HG03045 (cell line): Measurements from ENCODE around the gene NEURL3.
"Not testable (repeated sequence)": the region's sequence is repeated elsewhere in the genome, so short reads cannot be mapped to it uniquely, and the experiment has no call there.

Experiments used
- ATAC-seq: cut with Tn5 transposase; IDR thresholded peaks from one replicate; pipeline ENCODE4 v1.9.1; 2021; ENCODE audit warnings: mild to moderate bottlenecking, moderate library complexity; ENCODE audit not compliant: unreplicated experiment

Gene NEURL3

GRCh38 chr2:96508521-96509113 is 3.5 kb upstream of the NEURL3 start:
- no peak for ATAC-seq

- peak; percentile 45 for ATAC-seq
Measured at GRCh38 chr2:96507957-96508520, 2.9 kb upstream of the NEURL3 start.

GRCh38 chr2:96506907-96507240 is 1.7 kb upstream of the NEURL3 start:
- no peak for ATAC-seq

GRCh38 chr2:96506016-96506906 is 1.1 kb upstream of the NEURL3 start:
- no peak for ATAC-seq

- ATAC-seq: no peak
Measured at GRCh38 chr2:96503637-96504243, 1.4 kb downstream of the NEURL3 start.

GRCh38 chr2:96502891-96503636 is 2.1 kb downstream of the NEURL3 start:
- no peak for ATAC-seq

- ATAC-seq: no peak
Measured at GRCh38 chr2:96501886-96502810, 3.0 kb downstream of the NEURL3 start.

- ATAC-seq: peak; percentile 42
Measured at GRCh38 chr2:96501471-96501874, 3.7 kb downstream of the NEURL3 start.

- no peak for ATAC-seq
Measured at GRCh38 chr2:96500385-96501066, 4.6 kb downstream of the NEURL3 start.

- no peak for ATAC-seq
Measured at GRCh38 chr2:96499061-96499960, 5.8 kb downstream of the NEURL3 start.

- ATAC-seq: not testable (repeated sequence)
Measured at GRCh38 chr2:96498611-96499010, 6.5 kb downstream of the NEURL3 start.

GRCh38 chr2:96498021-96498431 is 7.1 kb downstream of the NEURL3 start:
- ATAC-seq: no peak

- no peak for ATAC-seq
Measured at GRCh38 chr2:96495982-96496629, 9.1 kb downstream of the NEURL3 start.

GRCh38 chr2:96494188-96494587 is 11.0 kb downstream of the NEURL3 start:
- ATAC-seq: no peak

GRCh38 chr2:96493072-96493471 is 12.1 kb downstream of the NEURL3 start:
- ATAC-seq: no peak

GRCh38 chr2:96491860-96492497 is 13.2 kb downstream of the NEURL3 start:
- ATAC-seq: no peak

GRCh38 chr2:96489663-96490062 is 15.5 kb downstream of the NEURL3 start:
- ATAC-seq: no peak
